ENCODE data around the gene TMEM237.

TMEM237 gene

DNA sequence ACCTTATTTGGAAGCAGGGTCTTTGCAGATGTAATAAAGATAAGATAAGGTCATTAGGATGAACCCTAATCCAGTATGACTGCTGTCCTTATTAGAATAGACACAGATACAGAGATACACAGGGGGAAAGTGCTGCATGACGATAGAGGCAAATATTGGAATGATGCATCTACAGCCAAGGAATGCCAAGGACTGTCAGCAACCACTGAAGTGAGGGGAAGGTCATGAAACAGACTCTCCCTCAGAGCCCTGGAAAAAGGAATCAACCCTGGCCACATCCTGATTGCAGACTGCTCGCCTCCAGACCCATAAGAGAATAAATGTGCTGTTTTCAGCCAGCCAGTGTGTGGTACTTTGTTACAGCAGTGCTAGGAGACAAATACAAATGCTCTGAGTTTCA is 14.8 kb downstream of the TMEM237 start:
- no peak overlapping the region for H3K27ac ChIP-seq
- TF ChIP-seq ZFX (IDR thresholded peaks at IDR 0.05), result no peak
- TF ChIP-seq, protein P1, sequence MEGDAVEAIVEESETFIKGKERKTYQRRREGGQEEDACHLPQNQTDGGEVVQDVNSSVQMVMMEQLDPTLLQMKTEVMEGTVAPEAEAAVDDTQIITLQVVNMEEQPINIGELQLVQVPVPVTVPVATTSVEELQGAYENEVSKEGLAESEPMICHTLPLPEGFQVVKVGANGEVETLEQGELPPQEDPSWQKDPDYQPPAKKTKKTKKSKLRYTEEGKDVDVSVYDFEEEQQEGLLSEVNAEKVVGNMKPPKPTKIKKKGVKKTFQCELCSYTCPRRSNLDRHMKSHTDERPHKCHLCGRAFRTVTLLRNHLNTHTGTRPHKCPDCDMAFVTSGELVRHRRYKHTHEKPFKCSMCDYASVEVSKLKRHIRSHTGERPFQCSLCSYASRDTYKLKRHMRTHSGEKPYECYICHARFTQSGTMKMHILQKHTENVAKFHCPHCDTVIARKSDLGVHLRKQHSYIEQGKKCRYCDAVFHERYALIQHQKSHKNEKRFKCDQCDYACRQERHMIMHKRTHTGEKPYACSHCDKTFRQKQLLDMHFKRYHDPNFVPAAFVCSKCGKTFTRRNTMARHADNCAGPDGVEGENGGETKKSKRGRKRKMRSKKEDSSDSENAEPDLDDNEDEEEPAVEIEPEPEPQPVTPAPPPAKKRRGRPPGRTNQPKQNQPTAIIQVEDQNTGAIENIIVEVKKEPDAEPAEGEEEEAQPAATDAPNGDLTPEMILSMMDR (conservative IDR thresholded peaks at IDR 0.05), result no peak

DNA sequence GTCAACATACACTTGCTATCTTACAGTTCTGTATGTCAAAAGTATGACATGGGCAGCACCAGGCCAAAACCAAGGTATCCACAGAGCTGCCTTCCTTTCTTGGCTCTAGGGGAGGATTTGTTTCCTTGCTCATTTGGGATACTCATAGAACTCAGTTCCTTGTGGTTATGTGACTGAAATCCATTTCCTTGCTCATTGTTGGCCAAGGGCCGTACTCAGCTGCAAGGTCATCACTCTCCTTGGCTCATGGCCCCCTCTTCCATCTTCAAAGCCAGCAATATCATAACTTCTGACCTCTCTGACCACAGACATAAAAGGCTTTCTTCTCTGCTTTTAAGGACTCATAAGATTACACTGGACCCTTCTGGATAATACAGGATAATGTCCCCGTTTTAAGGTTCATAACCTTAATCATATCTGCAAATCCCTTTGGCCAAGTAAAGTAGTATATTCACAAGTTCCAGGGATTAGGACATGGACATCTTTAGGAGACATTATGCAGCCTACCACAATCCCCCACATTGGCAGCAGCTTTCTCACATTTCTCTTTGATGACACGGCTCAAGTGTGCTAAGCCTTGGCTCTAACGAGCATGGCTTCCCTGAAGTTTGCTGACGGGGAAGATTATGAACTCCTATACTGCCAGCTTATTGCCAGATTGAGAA is 20.9 kb downstream of the TMEM237 start:
- H3K27ac ChIP-seq, result no peak overlapping the region
- TF ChIP-seq, protein P1 (conservative IDR thresholded peaks at IDR 0.05), result no peak
- no peak for TF ChIP-seq ZFX (IDR thresholded peaks at IDR 0.05)

DNA sequence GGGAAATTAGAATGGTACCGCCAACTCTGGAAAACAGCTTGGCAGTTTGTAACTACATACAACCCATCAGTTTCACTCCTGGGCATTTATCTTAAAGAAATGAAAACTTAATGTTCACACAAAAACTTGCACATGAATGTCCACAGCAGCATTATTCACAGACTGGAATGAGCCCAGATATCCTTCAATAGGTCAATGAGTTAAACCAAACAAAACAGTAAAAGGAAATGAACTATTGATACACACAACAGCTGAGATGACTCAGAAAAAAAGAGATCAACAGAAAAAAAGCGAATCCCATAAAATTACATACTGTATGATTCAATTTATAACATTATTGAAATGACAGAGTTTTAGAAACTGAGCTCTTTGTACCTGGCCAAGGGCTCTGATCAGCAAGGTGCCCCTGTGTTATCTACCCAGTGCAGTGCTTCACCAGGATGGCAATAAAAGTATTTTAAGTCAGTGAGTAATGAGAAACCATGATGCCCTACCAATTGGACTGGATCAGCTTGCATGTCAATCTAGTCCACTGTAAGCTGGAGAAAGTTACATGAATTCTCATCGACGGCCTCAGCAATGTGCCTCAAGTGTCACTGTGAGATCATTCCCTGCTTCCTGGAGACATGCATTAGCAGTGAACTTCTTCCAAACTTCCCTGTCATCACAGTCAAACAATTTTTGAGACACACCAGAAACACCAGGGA is 21.9 kb downstream of the TMEM237 start:
- TF ChIP-seq, protein P1 (conservative IDR thresholded peaks at IDR 0.05), result no peak
- no peak for TF ChIP-seq ZFX (IDR thresholded peaks at IDR 0.05)
- H3K27ac ChIP-seq, result no peak overlapping the region

DNA sequence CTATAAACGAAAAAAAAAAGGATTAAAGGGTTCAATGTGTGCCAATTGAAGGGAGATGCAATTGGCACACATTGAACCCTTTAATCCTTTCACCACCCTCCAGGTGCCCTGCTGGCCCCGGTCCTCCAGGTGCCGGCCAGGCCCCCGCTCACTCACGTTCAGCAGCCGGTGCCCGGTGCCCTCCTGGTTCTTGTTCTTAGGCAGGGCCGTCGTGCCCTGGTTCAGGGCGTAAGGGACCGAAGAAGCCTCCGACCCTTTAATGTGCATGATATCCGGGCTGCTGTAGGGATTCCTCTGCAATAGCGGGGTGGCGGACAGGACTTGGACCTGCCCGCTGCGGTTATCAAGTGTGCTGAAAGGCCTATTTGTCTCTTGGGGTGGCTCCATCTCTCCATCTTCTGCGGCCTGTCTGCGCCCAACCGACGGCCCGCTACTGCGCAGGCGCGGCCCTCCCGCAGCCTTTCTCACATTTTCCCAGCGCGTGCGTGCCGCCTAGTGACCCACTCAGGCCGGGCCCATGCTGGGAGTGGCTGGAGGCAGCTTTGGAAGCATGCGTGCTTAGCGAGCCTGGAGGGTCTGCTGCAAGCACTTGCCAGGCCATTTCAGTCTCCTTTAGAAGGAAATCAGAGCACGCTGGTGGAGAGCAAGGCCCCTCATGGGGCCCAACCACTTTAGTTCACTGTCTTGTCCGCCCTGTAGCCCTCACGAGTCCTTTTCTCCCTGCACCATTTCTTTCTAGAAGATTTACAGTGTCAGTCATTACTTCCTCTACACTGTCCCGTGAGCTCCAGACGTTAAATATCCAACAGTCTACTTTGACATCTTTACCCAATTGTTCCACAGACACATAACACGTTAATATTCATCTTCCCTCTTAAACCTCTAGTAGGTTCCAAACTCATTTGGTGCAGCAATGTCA is 24.3 kb downstream of the TMEM237 start:
- TF ChIP-seq, protein P1 (conservative IDR thresholded peaks at IDR 0.05), result no peak
- no peak for TF ChIP-seq ZFX (IDR thresholded peaks at IDR 0.05)
- H3K27ac ChIP-seq, result no peak overlapping the region

DNA sequence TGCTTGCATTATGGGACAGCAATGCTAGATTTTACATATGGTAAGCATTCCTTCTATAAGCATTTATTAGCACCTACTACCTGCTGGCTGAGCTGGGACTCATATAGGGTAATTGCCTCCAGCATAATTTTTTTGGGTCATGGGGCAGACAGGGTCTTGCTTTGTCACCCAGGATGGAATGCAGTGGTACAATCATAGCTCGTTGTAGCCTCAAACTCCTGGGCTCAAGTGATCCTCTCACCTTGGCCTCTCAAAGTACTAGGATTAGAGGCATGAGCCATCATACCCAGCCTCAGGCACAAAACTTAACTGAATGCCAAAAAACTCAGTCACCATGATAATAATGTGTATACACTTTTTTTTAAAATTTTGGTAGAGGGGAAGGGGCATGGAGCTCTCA is 35.3 kb downstream of the TMEM237 start:
- no peak overlapping the region for H3K27ac ChIP-seq
- TF ChIP-seq, protein P1 (conservative IDR thresholded peaks at IDR 0.05), result no peak
- TF ChIP-seq ZFX (IDR thresholded peaks at IDR 0.05), result no peak

DNA sequence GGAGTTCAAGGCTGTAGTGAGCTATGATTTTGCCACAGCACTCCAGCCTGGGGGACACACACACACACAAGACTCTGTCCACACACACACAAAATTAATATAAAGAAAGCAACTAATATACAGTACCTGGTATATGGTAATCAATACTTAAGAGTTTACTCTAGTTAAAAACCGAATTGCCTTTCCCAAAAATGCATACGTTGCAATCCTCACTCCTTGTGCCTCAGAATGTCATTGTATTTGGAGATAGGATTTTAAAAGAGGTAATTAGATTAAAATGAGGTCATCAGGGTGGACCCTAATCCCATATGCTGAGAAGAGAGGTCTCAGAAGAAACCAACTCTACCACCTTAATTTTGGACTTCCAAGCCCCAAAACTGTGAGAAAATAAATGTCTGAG is 35.7 kb downstream of the TMEM237 start:
- TF ChIP-seq, protein P1 (conservative IDR thresholded peaks at IDR 0.05), result no peak
- no peak for TF ChIP-seq ZFX (IDR thresholded peaks at IDR 0.05)
- no peak overlapping the region for H3K27ac ChIP-seq

Data from C4-2B (cell line).